H9 (cell line): ENCODE measurements around the gene AQP10. TPM values are rescaled to one million over a fixed set of nuclear protein-coding genes. Genes with fewer than 3 reads are reported as not detected.

Experiments used
- DNase-seq: peaks from one replicate; pipeline ENCODE4 v3.0.0-alpha.2; 2017
- H2AFZ ChIP-seq: one replicate; pipeline ENCODE4 v1.6.1; 2013; ENCODE audit warnings: mild to moderate bottlenecking, low read length, control low read depth, moderate library complexity
- H2AK5ac ChIP-seq: 2 replicates; pipeline ENCODE4 v1.6.1; 2013; ENCODE audit warnings: low read length, control low read depth, mixed read lengths; ENCODE audit not compliant: insufficient read length
- H2BK120ac ChIP-seq: one replicate; pipeline ENCODE4 v1.6.1; 2013; ENCODE audit warnings: low read depth, mild to moderate bottlenecking, low read length, control low read depth, inconsistent platforms; ENCODE audit not compliant: poor library complexity, severe bottlenecking
- H2BK12ac ChIP-seq: 2 replicates; pipeline ENCODE4 v1.6.1; 2013; ENCODE audit warnings: low read length, control low read depth, mixed read lengths, low read depth; ENCODE audit not compliant: insufficient read length
- H2BK15ac ChIP-seq: 2 replicates; pipeline ENCODE4 v1.6.1; 2013; ENCODE audit warnings: low read depth, low read length, control low read depth
- H2BK20ac ChIP-seq: one replicate; pipeline ENCODE4 v1.6.1; 2013; ENCODE audit warnings: low read depth, mild to moderate bottlenecking, low read length, control low read depth, inconsistent platforms; ENCODE audit not compliant: poor library complexity, severe bottlenecking
- H2BK5ac ChIP-seq: 2 replicates; pipeline ENCODE4 v1.6.1; 2013; ENCODE audit warnings: low read length, control low read depth, mixed read lengths; ENCODE audit not compliant: insufficient read length
- H3K14ac ChIP-seq: 2 replicates; pipeline ENCODE4 v1.6.1; 2013; ENCODE audit warnings: low read length, control low read depth; ENCODE audit not compliant: insufficient read depth
- H3K18ac ChIP-seq: 2 replicates; pipeline ENCODE4 v1.6.1; 2013; ENCODE audit warnings: low read depth, mild to moderate bottlenecking, mixed read lengths, low read length, control low read depth; ENCODE audit not compliant: insufficient read length
- H3K23ac ChIP-seq: 2 replicates; pipeline ENCODE4 v1.6.1; 2013; ENCODE audit warnings: low read length, control low read depth, mixed read lengths, low read depth; ENCODE audit not compliant: insufficient read length
- H3K23me2 ChIP-seq: 2 replicates; pipeline ENCODE4 v1.6.1; 2013; ENCODE audit warnings: low read depth, mild to moderate bottlenecking, mixed read lengths, low read length, control low read depth; ENCODE audit not compliant: insufficient read length, poor library complexity, severe bottlenecking
- H3K27ac ChIP-seq: 2 replicates; pipeline ENCODE4 v1.5.1; 2013; ENCODE audit warnings: low read length, control low read depth, mixed read lengths, low read depth; ENCODE audit not compliant: insufficient read length
- H3K27me3 ChIP-seq: 2 replicates; pipeline ENCODE4 v1.6.1; 2013; ENCODE audit warnings: low read length, control low read depth, inconsistent platforms; ENCODE audit not compliant: insufficient read depth
- H3K4ac ChIP-seq: 2 replicates; pipeline ENCODE4 v1.6.1; 2013; ENCODE audit warnings: low read depth, mild to moderate bottlenecking, control low read depth, inconsistent platforms, low read length, moderate library complexity
- H3K4me1 ChIP-seq: 2 replicates; pipeline ENCODE4 v1.6.1; 2013; ENCODE audit warnings: low read length, control low read depth, inconsistent platforms; ENCODE audit not compliant: insufficient read depth
- H3K4me2 ChIP-seq: 2 replicates; pipeline ENCODE4 v1.6.1; 2013; ENCODE audit warnings: low read length, control low read depth, mixed read lengths; ENCODE audit not compliant: insufficient read length, insufficient read depth
- H3K56ac ChIP-seq: 2 replicates; pipeline ENCODE4 v1.6.1; 2013; ENCODE audit warnings: low read depth, mild to moderate bottlenecking, mixed read lengths, low read length, control low read depth; ENCODE audit not compliant: insufficient read length
- H3K79me1 ChIP-seq: 2 replicates; pipeline ENCODE4 v1.6.1; 2013; ENCODE audit warnings: low read depth, mild to moderate bottlenecking, moderate library complexity, low read length, control low read depth, inconsistent platforms; ENCODE audit not compliant: insufficient read depth, poor library complexity, severe bottlenecking
- H3K79me2 ChIP-seq: 2 replicates; pipeline ENCODE4 v1.6.1; 2013; ENCODE audit warnings: low read length, control low read depth, inconsistent platforms; ENCODE audit not compliant: insufficient read depth
- H3K9ac ChIP-seq: 2 replicates; pipeline ENCODE4 v1.6.1; 2013; ENCODE audit warnings: low read length, control low read depth, mixed read lengths; ENCODE audit not compliant: insufficient read length; ENCODE audit errors: extremely low read depth
- H3K9me3 ChIP-seq: one replicate; pipeline ENCODE4 v1.6.1; 2013; ENCODE audit warnings: low read depth, low read length, inconsistent platforms; ENCODE audit not compliant: control insufficient read depth
- H3T11ph ChIP-seq: one replicate; pipeline ENCODE4 v1.6.1; 2013; ENCODE audit warnings: mild to moderate bottlenecking, low read length, control low read depth, inconsistent platforms
- H4K20me1 ChIP-seq: one replicate; pipeline ENCODE4 v1.6.1; 2013; ENCODE audit not compliant: control insufficient read depth, insufficient read length, insufficient read depth
- H4K5ac ChIP-seq: 2 replicates; pipeline ENCODE4 v1.6.1; 2013; ENCODE audit warnings: low read depth, mild to moderate bottlenecking, mixed read lengths, low read length, control low read depth; ENCODE audit not compliant: insufficient read length
- H4K8ac ChIP-seq: replicated peaks from 2 replicates; pipeline ENCODE4 v1.6.1; 2013; ENCODE audit warnings: low read length, control low read depth, mixed read lengths, low read depth; ENCODE audit not compliant: insufficient read length
- H4K91ac ChIP-seq: 2 replicates; pipeline ENCODE4 v1.6.1; 2013; ENCODE audit warnings: low read depth, mild to moderate bottlenecking, moderate library complexity, mixed read lengths, low read length, control low read depth; ENCODE audit not compliant: insufficient read length
- H3K27ac Mint-ChIP-seq, 3 experiments: 2 replicates in 2 of 3; 3 replicates in 1 of 3; pipeline ENCODE4 v1.8.0; 2020 to 2021; ENCODE audit warnings: mixed read lengths in 3 of 3, mild to moderate bottlenecking in 1 of 3, moderate library complexity in 1 of 3
- H3K27me3 Mint-ChIP-seq: 2 replicates; pipeline ENCODE4 v1.8.0; 2021; ENCODE audit warnings: low read depth, mild to moderate bottlenecking, moderate library complexity, mixed read lengths
- H3K36me3 Mint-ChIP-seq, 3 experiments: 2 replicates in 2 of 3; 3 replicates in 1 of 3; pipeline ENCODE4 v1.8.0; 2020 to 2021; ENCODE audit warnings: low read depth in 3 of 3, mixed read lengths in 3 of 3; ENCODE audit not compliant: insufficient read depth in 1 of 3
- H3K4me1 Mint-ChIP-seq, 2 experiments: 2 replicates each; pipeline ENCODE4 v1.8.0; 2020; ENCODE audit warnings: mixed read lengths in 2 of 2
- H3K4me3 Mint-ChIP-seq, 2 experiments: 2 replicates in 1 of 2; 3 replicates in 1 of 2; pipeline ENCODE4 v1.8.0; 2020 to 2021; ENCODE audit warnings: mild to moderate bottlenecking in 2 of 2, mixed read lengths in 2 of 2, moderate library complexity in 1 of 2
- H3K9me3 Mint-ChIP-seq, 2 experiments: 2 replicates in 1 of 2; 3 replicates in 1 of 2; pipeline ENCODE4 v1.8.0; 2020; ENCODE audit warnings: mild to moderate bottlenecking in 2 of 2, mixed read lengths in 2 of 2, moderate library complexity in 1 of 2
- CTCF ChIP-seq: fragments of 200-600 bp; sonication (generic); conservative IDR thresholded peaks from 3 replicates; pipeline ENCODE4 v1.8.0; 2021; ENCODE audit warnings: antibody characterized with exemption, mild to moderate bottlenecking
- WGBS: extraction: QIAGEN DNeasy Blood & Tissue Kit; methylation state at CpG from one replicate; pipeline ENCODE4 v1.1.7; 2013; ENCODE audit warnings: missing lambda C conversion rate, low lambda C conversion rate, mixed read lengths; ENCODE audit not compliant: insufficient read length; ENCODE audit errors: extremely low coverage; 5-methylcytosine and 5-hydroxymethylcytosine counted together
- total RNA-seq: library from RNA; stranded (reverse); gene quantifications from 2 replicates; pipeline ENCODE4 v1.2.1, GENCODE V29; 2021

Gene AQP10
- total RNA-seq, 1 experiment from 2014 or later = not detected

- WGBS = no CpG with 5 or more reads among the region's 41 CpGs
- no peak overlapping the region for H3K4ac ChIP-seq
- Mint-ChIP-seq H3K4me1 (peaks cover 29 to 35% of the 10 kb centered on the region in 2 experiments), H3K4me3 (peak overlapping the region; percentile 80 to 89), H3K9me3 (no peaks in the 10 kb centered on the region; a peak in 1 of 5 replicates), H3K36me3 (peaks cover 10 to 18% (median 18%) of the 10 kb centered on the region in 3 experiments), H3K27me3 (peaks cover 18% of the 10 kb centered on the region), H3K27ac (peak overlapping the region in 2 of 3 experiments; percentile 28 to 52; a peak in 2 of 7 replicates)
- no peaks in the 10 kb centered on the region; the same call in 1 of the 2 replicates for H3K4me1 ChIP-seq
- H2BK120ac ChIP-seq = no peak overlapping the region
- no peak overlapping the region for H2AK5ac ChIP-seq
- no peak overlapping the region for H3K23ac ChIP-seq
- peak overlapping the region; percentile 66; the same call in 1 of the 2 replicates for H3K14ac ChIP-seq
- TF ChIP-seq CTCF = no peak
- no peak overlapping the region for H2BK20ac ChIP-seq
- H4K8ac ChIP-seq = no peak overlapping the region
- H3K4me2 ChIP-seq = peak overlapping the region; percentile 90
- H3K79me2 ChIP-seq = no peaks in the 10 kb centered on the region
- H3K18ac ChIP-seq = no peak overlapping the region
- H4K91ac ChIP-seq = no peak overlapping the region
- peak; percentile 71 for DNase-seq
- H2BK12ac ChIP-seq = no peak overlapping the region
- H2BK15ac ChIP-seq = no peak overlapping the region
- no peaks in the 10 kb centered on the region for H3K27me3 ChIP-seq
- H4K20me1 ChIP-seq = no peaks in the 10 kb centered on the region
- H3K56ac ChIP-seq = no peak overlapping the region
- H4K5ac ChIP-seq = no peak overlapping the region
- H3T11ph ChIP-seq = no peak overlapping the region
- H3K9me3 ChIP-seq = no peaks in the 10 kb centered on the region
- H3K23me2 ChIP-seq = peaks cover 12% of the 10 kb centered on the region
- H3K9ac ChIP-seq = peak overlapping the region; percentile 14
- H3K27ac ChIP-seq = no peak overlapping the region
- H3K79me1 ChIP-seq = no peaks in the 10 kb centered on the region
- no peak overlapping the region for H2AFZ ChIP-seq
- H2BK5ac ChIP-seq = no peak overlapping the region
Measured at GRCh38 chr1:154352581-154353459, 31.9 kb downstream of the AQP10 start.
